Stomach (tissue), 9 donors: ENCODE data around the gene CBL. TPM values are rescaled to one million over a fixed set of nuclear protein-coding genes. Genes with fewer than 3 reads are reported as not detected.

Experiments used
- DNase-seq, 2 donors: peaks; one replicate each; pipeline versions ENCODE4 v3.0.0 to v3.0.0-alpha.2; 2013 to 2019
- H3K27ac ChIP-seq, 5 donors: fragments of 200-600 bp in 4 of 5; sonication (generic) in 4 of 5; one replicate each; pipeline ENCODE4 v1.5.1; 2013 to 2019; ENCODE audit warnings: mild to moderate bottlenecking in 1 of 5, moderate library complexity in 1 of 5
- H3K27me3 ChIP-seq, 3 donors: fragments of 200-600 bp; sonication (generic); one replicate each; pipeline ENCODE4 v1.5.1; 2017 to 2019; ENCODE audit warnings: mixed run types in 1 of 3
- H3K36me3 ChIP-seq, 4 donors: fragments of 200-600 bp; sonication (generic); 1 replicate in 3 of 4; 2 replicates in 1 of 4; pipeline ENCODE4 v1.5.1; 2016 to 2019
- H3K4me1 ChIP-seq, 4 donors: fragments of 200-600 bp; sonication (generic); one replicate each; pipeline ENCODE4 v1.5.1; 2016 to 2019
- H3K4me3 ChIP-seq, 4 donors: fragments of 200-600 bp; sonication (generic) in 3 of 4; one replicate each; pipeline ENCODE4 v1.5.1; 2016 to 2019; ENCODE audit warnings: mild to moderate bottlenecking in 1 of 4
- H3K9me3 ChIP-seq, 4 donors: fragments of 200-600 bp; sonication (generic); one replicate each; pipeline ENCODE4 v1.5.1; 2016 to 2019
- EP300 ChIP-seq: sonication (generic); formaldehyde crosslinking; IDR thresholded peaks from one replicate; pipeline ENCODE4 v1.6.1; 2017; ENCODE audit warnings: antibody characterized with exemption
- POLR2A ChIP-seq, 4 donors: fragments of 450-650 bp; IDR thresholded peaks; one replicate each; pipeline ENCODE4 v1.6.1; 2016; ENCODE audit warnings: antibody characterized with exemption in 4 of 4, control low read depth in 2 of 4, mild to moderate bottlenecking in 1 of 4, moderate library complexity in 1 of 4
- POLR2AphosphoS5 ChIP-seq, 3 donors: sonication (generic); formaldehyde crosslinking; IDR thresholded peaks; one replicate each; pipeline ENCODE4 v1.6.1; 2016; ENCODE audit warnings: antibody characterized with exemption in 3 of 3
- WGBS, 5 donors: extraction: QIAGEN DNeasy Blood & Tissue Kit in 3 of 5; methylation state at CpG; one replicate each; pipeline versions ENCODE4 v1.1.5 to v1.1.7; 2013 to 2018; 5-methylcytosine and 5-hydroxymethylcytosine counted together
- intact Hi-C: fragments of 100-400 bp; cut with DNase I; formaldehyde crosslinking; loops from one replicate; pipeline ENCODE4 v1.15.1; 2023; ENCODE audit warnings: low total_unique reads
- polyA plus RNA-seq, 3 donors: library from polyadenylated mRNA; stranded (reverse); fragments of 200-250 nt; gene quantifications; one replicate each; pipeline ENCODE4 v1.2.3, GENCODE V29; 2013
- total RNA-seq, 5 donors: library from RNA; depleted of rRNA; stranded (reverse); fragments of >200 nt; gene quantifications; one replicate each; pipeline versions ENCODE4 v1.1.0 to v1.2.3, GENCODE V29; 2014 to 2016
- TF ChIP-seq, protein P1 (sequence below), 7 experiments: fragments of 450-650 bp in 4 of 7; fragments of 200-600 bp in 3 of 7; sonication (generic) in 3 of 7; IDR thresholded peaks; one replicate each; pipeline ENCODE4 v1.5.1; 2016 to 2019; ENCODE audit warnings: antibody characterized with exemption in 7 of 7, control low read depth in 2 of 7, mild to moderate bottlenecking in 1 of 7
- donor health status: healthy with polysubstance abuse.
- donor health status: Bipolar disorder and iron deficiency.
- donor health status: healthy.

CBL gene
- total and polyA plus RNA-seq, 8 donors, result 1.4 to 13.8 (median 7.9) TPM

- peaks cover 14 to 56% (median 44%) of the 10 kb centered on the region in 4 donors for H3K36me3 ChIP-seq
- H3K27me3 ChIP-seq, result no peaks in the 10 kb centered on the region
- H3K9me3 ChIP-seq, result no peaks in the 10 kb centered on the region
- 85 to 91% (median 89%) methylated on average over 19 to 21 of the region's 21 CpGs for WGBS, 5 donors
- intact Hi-C loops, result no loop called here
- TF ChIP-seq EP300 (no peak), POLR2AphosphoS5 (IDR thresholded peaks at IDR 0.05) (no peak), POLR2A (IDR thresholded peaks at IDR 0.05) (no peak)
- TF ChIP-seq, protein P1, sequence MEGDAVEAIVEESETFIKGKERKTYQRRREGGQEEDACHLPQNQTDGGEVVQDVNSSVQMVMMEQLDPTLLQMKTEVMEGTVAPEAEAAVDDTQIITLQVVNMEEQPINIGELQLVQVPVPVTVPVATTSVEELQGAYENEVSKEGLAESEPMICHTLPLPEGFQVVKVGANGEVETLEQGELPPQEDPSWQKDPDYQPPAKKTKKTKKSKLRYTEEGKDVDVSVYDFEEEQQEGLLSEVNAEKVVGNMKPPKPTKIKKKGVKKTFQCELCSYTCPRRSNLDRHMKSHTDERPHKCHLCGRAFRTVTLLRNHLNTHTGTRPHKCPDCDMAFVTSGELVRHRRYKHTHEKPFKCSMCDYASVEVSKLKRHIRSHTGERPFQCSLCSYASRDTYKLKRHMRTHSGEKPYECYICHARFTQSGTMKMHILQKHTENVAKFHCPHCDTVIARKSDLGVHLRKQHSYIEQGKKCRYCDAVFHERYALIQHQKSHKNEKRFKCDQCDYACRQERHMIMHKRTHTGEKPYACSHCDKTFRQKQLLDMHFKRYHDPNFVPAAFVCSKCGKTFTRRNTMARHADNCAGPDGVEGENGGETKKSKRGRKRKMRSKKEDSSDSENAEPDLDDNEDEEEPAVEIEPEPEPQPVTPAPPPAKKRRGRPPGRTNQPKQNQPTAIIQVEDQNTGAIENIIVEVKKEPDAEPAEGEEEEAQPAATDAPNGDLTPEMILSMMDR (IDR thresholded peaks at IDR 0.05), result no peak
- no peak for DNase-seq
- no peak overlapping the region for H3K4me3 ChIP-seq
- H3K4me1 ChIP-seq, result peaks cover 5 to 24% (median 10%) of the 10 kb centered on the region in 4 donors
- no peak overlapping the region for H3K27ac ChIP-seq
Measured at GRCh38 chr11:119173453-119173852, 32.7 kb upstream of the CBL start.

DNA sequence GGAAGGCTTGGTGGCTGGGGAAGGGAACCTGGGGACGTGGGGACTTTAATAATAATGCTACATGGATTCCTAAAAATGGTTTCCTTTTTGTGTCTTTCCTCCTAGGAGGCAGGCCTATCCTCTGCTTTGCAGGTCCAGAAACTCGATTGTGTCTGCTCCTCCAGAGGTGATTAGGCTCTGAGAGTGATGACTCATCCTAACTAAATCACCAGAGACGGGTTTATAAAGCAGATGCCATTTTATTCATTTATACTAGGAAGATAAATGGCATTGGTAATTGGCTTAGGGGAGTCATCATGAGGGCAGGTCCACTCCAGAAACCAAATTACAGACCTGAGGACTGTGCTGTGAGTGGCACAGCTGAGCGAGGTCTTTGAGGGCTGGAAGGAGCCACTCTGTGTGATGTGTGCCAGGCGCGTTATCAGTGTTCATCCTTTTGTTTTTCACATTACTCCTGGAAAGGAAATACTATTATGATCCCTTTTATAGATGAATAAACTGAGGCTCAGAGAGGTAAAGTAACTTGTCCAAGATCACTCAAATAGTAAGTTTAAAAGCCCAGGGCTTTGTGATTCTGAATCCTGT is 30.6 kb upstream of the CBL start:
- WGBS, 5 donors, result 63 to 71% (median 69%) methylated on average over 6 of the region's 6 CpGs
- no peak overlapping the region for H3K4me3 ChIP-seq
- peaks cover 20 to 68% (median 56%) of the 10 kb centered on the region in 4 donors for H3K36me3 ChIP-seq
- intact Hi-C loops, result no loop called here
- no peak overlapping the region for H3K27ac ChIP-seq
- TF ChIP-seq, protein P1 (IDR thresholded peaks at IDR 0.05), result no peak
- TF ChIP-seq POLR2AphosphoS5 (IDR thresholded peaks at IDR 0.05), result no peak
- no peak for TF ChIP-seq EP300
- no peak for TF ChIP-seq POLR2A (IDR thresholded peaks at IDR 0.05)
- peak in 1 of 2 donors; percentile 19 for DNase-seq
- H3K27me3 ChIP-seq, result no peaks in the 10 kb centered on the region
- H3K4me1 ChIP-seq, result peaks cover 0 to 10% (median under 1%) of the 10 kb centered on the region in 4 donors
- H3K9me3 ChIP-seq, result no peaks in the 10 kb centered on the region

GRCh38 chr11:119178166-119178680 is 27.9 kb upstream of the CBL start:
- H3K4me1 ChIP-seq, result peaks cover 0 to 10% (median 0%) of the 10 kb centered on the region in 4 donors
- TF ChIP-seq POLR2A (IDR thresholded peaks at IDR 0.05) (no peak), POLR2AphosphoS5 (IDR thresholded peaks at IDR 0.05) (no peak), EP300 (no peak)
- TF ChIP-seq, protein P1 (IDR thresholded peaks at IDR 0.05), result no peak
- 65 to 78% (median 69%) methylated on average over 4 of the region's 4 CpGs for WGBS, 5 donors
- no peak overlapping the region for H3K27ac ChIP-seq
- no peaks in the 10 kb centered on the region for H3K9me3 ChIP-seq
- intact Hi-C loops, result no loop called here
- peaks cover 20 to 88% (median 75%) of the 10 kb centered on the region in 4 donors for H3K36me3 ChIP-seq
- no peak for DNase-seq
- no peak overlapping the region for H3K4me3 ChIP-seq
- H3K27me3 ChIP-seq, result no peaks in the 10 kb centered on the region

DNA sequence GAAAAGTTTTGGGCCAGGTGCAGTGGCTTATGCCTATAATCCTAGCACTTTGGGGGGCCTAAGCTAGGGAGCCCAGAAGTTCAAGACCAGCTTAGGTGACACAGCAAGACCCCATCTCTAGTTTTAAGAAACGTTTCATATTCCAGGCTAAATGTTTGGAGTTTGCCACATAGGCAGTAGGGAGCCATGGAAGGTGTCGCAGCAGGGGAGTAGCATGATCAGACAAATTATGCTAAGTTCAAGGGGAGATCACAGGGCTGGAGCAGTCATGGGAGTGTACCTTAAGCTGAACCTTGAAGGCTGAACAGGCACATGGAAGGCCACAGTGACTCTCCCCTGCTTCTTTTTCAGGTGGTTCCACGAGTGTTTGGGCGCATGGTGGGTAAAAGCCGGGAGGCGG is 26.8 kb upstream of the CBL start:
- intact Hi-C loops, result no loop called here
- peaks cover 11 to 85% (median 70%) of the 10 kb centered on the region in 4 donors for H3K36me3 ChIP-seq

More for the DNA sequence above, 26.8 kb upstream of the CBL start:
- Histone ChIP-seq H3K4me3 (no peak overlapping the region), H3K4me1 (peaks cover 0 to 10% (median 0%) of the 10 kb centered on the region in 4 donors), H3K27me3 (no peaks in the 10 kb centered on the region), H3K9me3 (no peaks in the 10 kb centered on the region), H3K27ac (no peak overlapping the region)
- TF ChIP-seq, protein P1 (IDR thresholded peaks at IDR 0.05), result no peak
- TF ChIP-seq EP300 (no peak), POLR2AphosphoS5 (IDR thresholded peaks at IDR 0.05) (no peak), POLR2A (IDR thresholded peaks at IDR 0.05) (no peak)
- no peak for DNase-seq
- 92 to 96% (median 96%) methylated on average over 6 of the region's 6 CpGs for WGBS, 5 donors
